Small intestine (tissue), 7 donors: Measurements from ENCODE around the gene LRCOL1. TPM values are rescaled to one million over a fixed set of nuclear protein-coding genes. Genes with fewer than 3 reads are reported as not detected.

Source experiments
- DNase-seq, 2 donors: peaks; one replicate each; pipeline versions ENCODE4 v3.0.0 to v3.0.0-alpha.2; 2013
- FAIRE-seq: peaks from 2 replicates; lab custom pipeline; 2012; peaks lifted over from hg19 to GRCh38; lab: Jason Lieb, UNC
- H3K27ac ChIP-seq, 3 donors: one replicate each; pipeline ENCODE4 v1.5.1; 2013; ENCODE audit warnings: low read length in 2 of 3, mild to moderate bottlenecking in 2 of 3, control low read depth in 1 of 3, inconsistent platforms in 1 of 3, low read depth in 1 of 3, moderate library complexity in 1 of 3
- H3K27me3 ChIP-seq, 3 donors: one replicate each; pipeline ENCODE4 v1.6.1; 2013; ENCODE audit warnings: low read length in 3 of 3, inconsistent platforms in 1 of 3; ENCODE audit not compliant: control insufficient read depth in 3 of 3, insufficient read depth in 3 of 3
- H3K36me3 ChIP-seq, 3 donors: one replicate each; pipeline ENCODE4 v1.6.1; 2013; ENCODE audit warnings: low read length in 3 of 3, inconsistent platforms in 1 of 3, low read depth in 1 of 3, mild to moderate bottlenecking in 1 of 3, moderate library complexity in 1 of 3; ENCODE audit not compliant: control insufficient read depth in 3 of 3, insufficient read depth in 2 of 3
- H3K4me1 ChIP-seq, 3 donors: one replicate each; pipeline ENCODE4 v1.6.1; 2013; ENCODE audit warnings: low read length in 2 of 3, inconsistent platforms in 1 of 3, low read depth in 1 of 3, mild to moderate bottlenecking in 1 of 3, moderate library complexity in 1 of 3; ENCODE audit not compliant: control insufficient read depth in 3 of 3, insufficient read depth in 2 of 3
- H3K4me3 ChIP-seq, 3 donors: one replicate each; pipeline ENCODE4 v1.5.1; 2013; ENCODE audit warnings: low read length in 3 of 3, control low read depth in 1 of 3, inconsistent platforms in 1 of 3, low read depth in 1 of 3, mild to moderate bottlenecking in 1 of 3, moderate library complexity in 1 of 3
- H3K9me3 ChIP-seq, 2 donors: one replicate each; pipeline ENCODE4 v1.6.1; 2013; ENCODE audit warnings: low read depth in 1 of 2, low read length in 1 of 2; ENCODE audit not compliant: control insufficient read depth in 2 of 2, insufficient read depth in 1 of 2
- WGBS, 3 donors: extraction: QIAGEN DNeasy Blood & Tissue Kit; methylation state at CpG; one replicate each; pipeline ENCODE4 v1.1.7; 2013; 5-methylcytosine and 5-hydroxymethylcytosine counted together
- polyA plus RNA-seq, 4 donors: library from polyadenylated mRNA; stranded (reverse) in 3 of 4; unstranded in 1 of 4; fragments of 200-250 nt in 3 of 4; fragments of 120-200 nt in 1 of 4; gene quantifications; one replicate each; pipeline versions ENCODE4 v1.2.1 to v1.2.3, GENCODE V29; 2013
- donor health status: healthy with polysubstance abuse.
- donor health status: control.
- donor health status: control.
- donor health status: Bipolar disorder and iron deficiency.
- donor health status: healthy.

LRCOL1 gene
- polyA plus RNA-seq, 4 donors = 0.21 to 0.85 TPM; not detected in 2

DNA sequence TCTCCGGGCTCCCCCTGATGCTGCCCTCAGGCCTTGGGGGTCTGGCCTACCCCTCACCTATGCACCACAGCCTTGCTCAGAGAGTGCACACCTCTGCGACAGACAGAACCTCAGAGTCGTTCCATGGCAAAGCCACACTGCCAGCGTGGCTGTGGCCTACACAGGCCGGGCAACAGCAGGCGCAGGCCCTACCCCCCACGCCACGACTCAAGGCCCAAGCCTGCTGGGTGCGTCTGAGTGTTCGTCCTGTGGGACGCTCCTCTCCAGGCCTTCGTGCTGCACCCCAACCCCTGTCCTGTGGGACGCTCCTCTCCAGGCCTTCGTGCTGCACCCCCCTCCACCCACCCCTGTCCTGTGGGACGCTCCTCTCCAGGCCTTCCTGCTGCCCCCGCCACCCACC is 54.2 kb downstream of the LRCOL1 start:
- WGBS, 3 donors = 93 to 97% (median 94%) methylated on average over 11 to 16 of the region's 16 CpGs
- FAIRE-seq (no peak), DNase-seq (no peak)
- H3K36me3 ChIP-seq = peaks cover 0 to 41% (median 4%) of the 10 kb centered on the region in 3 donors
- no peak overlapping the region for H3K27ac ChIP-seq
- no peaks in the 10 kb centered on the region for H3K27me3 ChIP-seq
- H3K4me1 ChIP-seq = peaks cover 0 to 6% (median 2%) of the 10 kb centered on the region in 3 donors
- H3K4me3 ChIP-seq = no peak overlapping the region
- no peaks in the 10 kb centered on the region for H3K9me3 ChIP-seq

DNA sequence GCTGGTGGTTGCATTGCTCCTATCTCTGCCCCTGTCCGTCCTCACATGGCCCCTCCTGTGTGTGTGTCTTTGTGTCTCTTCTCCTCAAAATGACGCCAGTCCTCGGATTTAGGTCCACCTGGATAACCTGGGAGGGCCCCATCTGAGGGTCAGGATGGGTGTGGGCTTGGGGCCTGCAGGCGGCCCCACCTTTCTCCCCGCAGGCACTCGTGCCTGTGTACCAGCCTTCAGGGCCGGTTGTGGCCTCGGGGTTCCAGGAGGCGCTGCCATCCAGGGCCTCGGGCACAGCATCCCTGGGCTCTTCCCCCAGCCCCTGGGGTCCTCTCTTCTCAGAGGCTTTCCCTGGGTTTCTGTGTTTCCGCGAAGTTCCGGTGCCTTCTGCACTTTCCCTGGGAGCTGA is 54.7 kb downstream of the LRCOL1 start:
- H3K4me3 ChIP-seq = no peak overlapping the region
- H3K9me3 ChIP-seq = no peaks in the 10 kb centered on the region
- peaks cover 0 to 45% (median 4%) of the 10 kb centered on the region in 3 donors for H3K36me3 ChIP-seq
- DNase-seq = no peak
- H3K4me1 ChIP-seq = peaks cover 0 to under 1% (median 0%) of the 10 kb centered on the region in 3 donors
- H3K27me3 ChIP-seq = no peaks in the 10 kb centered on the region
- no peak overlapping the region for H3K27ac ChIP-seq
- FAIRE-seq = no peak
- WGBS, 3 donors = 94 to 96% (median 95%) methylated on average over 13 of the region's 13 CpGs

DNA sequence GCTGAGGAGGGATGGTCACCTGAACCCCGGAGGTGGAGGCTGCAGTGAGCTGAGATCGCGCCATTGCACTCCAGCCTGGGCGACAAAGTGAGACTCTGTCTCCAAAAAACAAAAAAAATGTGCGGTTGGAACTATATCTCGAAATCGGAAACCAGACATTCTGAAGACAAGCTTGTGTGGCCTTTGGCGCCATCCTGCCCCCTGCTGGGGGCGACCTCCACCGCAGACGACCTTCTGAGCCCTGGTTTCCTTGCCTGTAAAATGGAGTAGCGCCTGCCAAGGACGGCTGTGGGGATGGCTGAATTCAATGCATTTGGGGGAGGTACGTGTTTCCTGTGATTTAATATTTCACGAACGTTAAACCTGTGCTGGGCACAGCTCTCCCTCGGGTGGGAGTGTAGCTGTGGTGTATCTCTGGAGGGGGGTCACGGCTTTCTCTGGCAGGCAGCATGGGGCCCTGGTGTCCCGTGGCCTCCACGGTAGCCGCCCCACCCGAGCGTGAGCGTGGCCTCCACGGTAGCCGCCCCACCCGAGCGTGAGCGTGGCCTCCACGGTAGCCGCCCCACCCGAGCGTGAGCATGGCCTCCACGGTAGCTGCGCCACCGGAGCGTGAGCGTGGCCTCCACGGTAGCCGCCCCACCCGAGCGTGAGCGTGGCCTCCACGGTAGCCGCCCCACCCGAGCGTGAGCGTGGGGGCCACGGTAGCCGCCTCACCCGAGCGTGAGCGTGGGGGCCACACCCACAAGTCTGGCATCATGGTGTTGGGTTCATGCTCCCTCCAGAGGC is 55.3 kb downstream of the LRCOL1 start:
- Histone ChIP-seq H3K4me1 (no peaks in the 10 kb centered on the region), H3K9me3 (no peaks in the 10 kb centered on the region), H3K27me3 (no peaks in the 10 kb centered on the region), H3K4me3 (no peak overlapping the region), H3K27ac (no peak overlapping the region), H3K36me3 (peaks cover 0 to 47% (median 4%) of the 10 kb centered on the region in 3 donors)
- no peak for FAIRE-seq
- DNase-seq = no peak
- 93 to 94% (median 94%) methylated on average over 37 to 53 of the region's 53 CpGs for WGBS, 3 donors

Other genes with a start within 250 kb of the LRCOL1 start
- gene FBRSL1, start 120.4 kb downstream of the LRCOL1 start, polyA plus RNA-seq = 10 to 100 TPM; 24.3 to 59.5 (median 32.5) TPM
- 10 to 100 TPM in 1 of 4 donors, 1 to 10 TPM in 1, not detected in 2; 1.9 to 17.7 TPM for gene P2RX2, start 8.2 kb upstream of the LRCOL1 start, polyA plus RNA-seq
- gene POLE, start 76.8 kb upstream of the LRCOL1 start, polyA plus RNA-seq = 10 to 100 TPM; 23.6 to 58.6 (median 34.0) TPM
- gene PXMP2, start 77.0 kb upstream of the LRCOL1 start, polyA plus RNA-seq = 100 to 1,000 TPM in 2 of 4 donors, 10 to 100 TPM in 2; 47.2 to 121 (median 80.8) TPM
- 10 to 100 TPM in 3 of 4 donors, 1 to 10 TPM in 1; 9.5 to 35.5 (median 15.8) TPM for gene PGAM5, start 100.3 kb upstream of the LRCOL1 start, polyA plus RNA-seq
- 10 to 100 TPM; 22.2 to 49.9 (median 39.0) TPM for gene ANKLE2, start 151.2 kb upstream of the LRCOL1 start, polyA plus RNA-seq
- 10 to 100 TPM in 3 of 4 donors, 1 to 10 TPM in 1; 7.3 to 35.1 (median 15.5) TPM for gene GOLGA3, start 218.3 kb upstream of the LRCOL1 start, polyA plus RNA-seq